ENCODE results near the gene SAMD3. TPM values are rescaled to one million over a fixed set of nuclear protein-coding genes. Genes with fewer than 3 reads are reported as not detected.

Gene SAMD3
- total and polyA plus RNA-seq, 2 experiments from 2014 or later: 0.32 to 0.73 TPM

- Histone ChIP-seq H3K27ac (no peak overlapping the region), H3K9me3 (ENCODE audit: low read depth) (no peaks in the 10 kb centered on the region), H3K36me3 (ENCODE audit: low read depth) (no peaks in the 10 kb centered on the region), H3K4me1 (ENCODE audit: insufficient read depth) (no peaks in the 10 kb centered on the region), H3K9me2 (ENCODE audit: insufficient read depth) (no peaks in the 10 kb centered on the region), H3K27me3 (replicated peaks; ENCODE audit: insufficient read depth) (no peaks in the 10 kb centered on the region), H4K20me1 (ENCODE audit: insufficient read depth) (no peaks in the 10 kb centered on the region), H3K4me3 (no peak overlapping the region), H2AFZ (no peak overlapping the region), H3K9ac (no peak overlapping the region), H3K4me2 (ENCODE audit: unreplicated experiment) (no peak overlapping the region), H3K79me2 (ENCODE audit: insufficient read depth) (no peaks in the 10 kb centered on the region), H3F3A (ENCODE audit: insufficient read depth) (no peaks in the 10 kb centered on the region)
- no peak for DNase-seq
- in situ Hi-C loops (cut with MboI): no loop called here
- no peak for TF ChIP-seq EZH2 (IDR thresholded peaks at IDR 0.05; ENCODE audit: insufficient read depth, poor library complexity, severe bottlenecking)
- TF ChIP-seq EZH2phosphoT487 (IDR thresholded peaks at IDR 0.05; ENCODE audit: insufficient read depth, low read depth): no peak
- 79 to 84% methylated on average over 4 of the region's 4 CpGs for WGBS, 2 experiments (ENCODE audit: low coverage in 1 of 2, low lambda C conversion rate in 2 of 2, missing lambda C conversion rate in 2 of 2)
Observed at GRCh38 chr6:130105996-130106704, 116.6 kb downstream of the SAMD3 start.

GRCh38 chr6:130099119-130099518, 123.6 kb downstream of the SAMD3 start:
- Histone ChIP-seq H3K27ac (no peak overlapping the region), H3F3A (ENCODE audit: insufficient read depth) (no peaks in the 10 kb centered on the region), H3K79me2 (ENCODE audit: insufficient read depth) (no peaks in the 10 kb centered on the region), H3K9me3 (ENCODE audit: low read depth) (no peaks in the 10 kb centered on the region), H3K9ac (no peak overlapping the region), H3K9me2 (ENCODE audit: insufficient read depth) (no peaks in the 10 kb centered on the region), H2AFZ (no peak overlapping the region), H3K4me1 (ENCODE audit: insufficient read depth) (no peaks in the 10 kb centered on the region), H3K4me3 (no peak overlapping the region), H3K4me2 (ENCODE audit: unreplicated experiment) (no peak overlapping the region), H3K36me3 (ENCODE audit: low read depth) (0 out of 2 replicates have a peak, but pooled peaks cover 3% of the 10 kb centered on the region), H3K27me3 (replicated peaks; ENCODE audit: insufficient read depth) (no peaks in the 10 kb centered on the region), H4K20me1 (ENCODE audit: insufficient read depth) (no peaks in the 10 kb centered on the region)
- TF ChIP-seq EZH2 (IDR thresholded peaks at IDR 0.05; ENCODE audit: insufficient read depth, poor library complexity, severe bottlenecking) (no peak), EZH2phosphoT487 (IDR thresholded peaks at IDR 0.05; ENCODE audit: insufficient read depth, low read depth) (no peak)
- 97 to 100% methylated on average over 3 of the region's 3 CpGs for WGBS, 2 experiments (ENCODE audit: low coverage in 1 of 2, low lambda C conversion rate in 2 of 2, missing lambda C conversion rate in 2 of 2)
- in situ Hi-C loops (cut with MboI): no loop called here
- no peak for DNase-seq

GRCh38 chr6:130098317-130098716, 124.4 kb downstream of the SAMD3 start:
- 93 to 98% methylated on average over 4 of the region's 4 CpGs for WGBS, 2 experiments (ENCODE audit: low coverage in 1 of 2, low lambda C conversion rate in 2 of 2, missing lambda C conversion rate in 2 of 2)
- Histone ChIP-seq H3K36me3 (ENCODE audit: low read depth) (0 out of 2 replicates have a peak, but pooled peaks cover 3% of the 10 kb centered on the region), H3K4me2 (ENCODE audit: unreplicated experiment) (no peak overlapping the region), H3K4me3 (no peak overlapping the region), H3K9ac (no peak overlapping the region), H3K9me3 (ENCODE audit: low read depth) (no peaks in the 10 kb centered on the region), H4K20me1 (ENCODE audit: insufficient read depth) (no peaks in the 10 kb centered on the region), H3K27me3 (replicated peaks; ENCODE audit: insufficient read depth) (no peaks in the 10 kb centered on the region), H3K79me2 (ENCODE audit: insufficient read depth) (no peaks in the 10 kb centered on the region), H3F3A (ENCODE audit: insufficient read depth) (no peaks in the 10 kb centered on the region), H3K4me1 (ENCODE audit: insufficient read depth) (no peaks in the 10 kb centered on the region), H2AFZ (no peak overlapping the region), H3K27ac (no peak overlapping the region), H3K9me2 (ENCODE audit: insufficient read depth) (no peaks in the 10 kb centered on the region)
- DNase-seq: no peak
- no peak for TF ChIP-seq EZH2 (IDR thresholded peaks at IDR 0.05; ENCODE audit: insufficient read depth, poor library complexity, severe bottlenecking)
- no peak for TF ChIP-seq EZH2phosphoT487 (IDR thresholded peaks at IDR 0.05; ENCODE audit: insufficient read depth, low read depth)
- in situ Hi-C loops (cut with MboI): no loop called here

Other genes starting within 250 kb of the SAMD3 start
- gene L3MBTL3, start 204.4 kb downstream of the SAMD3 start, total RNA-seq (2014; rRNA removed; shearing (Covaris generic)): 4.3 and 21.8 TPM in 2 replicates
- 2.4 and 3.3 TPM in 2 replicates for gene L3MBTL3, start 204.4 kb downstream of the SAMD3 start, polyA plus RNA-seq (2016; fragmentation: Nextera tagmentation; extraction: Ambion mirVana)
- gene TMEM200A, start 143.1 kb upstream of the SAMD3 start, total RNA-seq (2014; rRNA removed; shearing (Covaris generic)): 43.3 and 47.0 TPM in 2 replicates
- 44.4 and 44.5 TPM in 2 replicates for gene TMEM200A, start 143.1 kb upstream of the SAMD3 start, polyA plus RNA-seq (2016; fragmentation: Nextera tagmentation; extraction: Ambion mirVana)

All from GM23248 (cell line).